Spleen (tissue), 7 donors: ENCODE data around the gene C12orf42.

Source experiments
- POLR2A ChIP-seq, 3 donors: fragments of 450-650 bp; IDR thresholded peaks; one replicate each; pipeline ENCODE4 v1.5.1; 2017; ENCODE audit warnings: antibody characterized with exemption in 3 of 3, mild to moderate bottlenecking in 1 of 3
- POLR2AphosphoS5 ChIP-seq, 3 donors: sonication (generic); formaldehyde crosslinking; IDR thresholded peaks; one replicate each; pipeline ENCODE4 v1.5.1; 2017; ENCODE audit warnings: antibody characterized with exemption in 3 of 3
- TF ChIP-seq, protein P1 (sequence below), 11 experiments: fragments of 200-600 bp in 7 of 11; fragments of 450-650 bp in 4 of 11; sonication (generic) in 4 of 11; IDR thresholded peaks in 8 of 11; conservative IDR thresholded peaks in 3 of 11; 1 replicate in 7 of 11; 2 replicates in 4 of 11; pipeline versions ENCODE4 v1.4.0 to v1.8.0; 2016 to 2021; ENCODE audit warnings: antibody characterized with exemption in 11 of 11, inconsistent platforms in 4 of 11, mild to moderate bottlenecking in 1 of 11
- donor health status: DM: no; HTN: no; CAD: no; lungs with moderate emphysema.
- donor health status: DM: no; HTN: no; CAD: no.
- donor health status: DM: no; HTN: no; CAD: no.

DNA sequence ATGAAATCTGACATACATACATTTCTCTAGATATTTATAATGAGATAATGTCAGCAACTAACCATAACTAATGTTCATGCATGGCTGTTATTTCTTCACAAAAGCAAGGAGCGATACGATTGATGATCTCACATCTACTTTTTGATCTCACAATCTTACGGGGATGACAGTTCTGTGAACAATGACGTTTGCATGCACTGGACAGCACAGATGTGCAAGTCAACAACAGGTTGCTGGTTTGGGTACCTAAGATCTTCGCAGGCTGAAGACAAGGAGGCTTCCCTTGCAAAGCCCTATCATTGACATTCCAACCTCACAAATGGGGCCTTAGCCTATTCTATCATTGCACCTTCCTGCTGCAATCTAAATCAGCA, 53.6 kb downstream of the C12orf42 start:
- TF ChIP-seq, protein P1, sequence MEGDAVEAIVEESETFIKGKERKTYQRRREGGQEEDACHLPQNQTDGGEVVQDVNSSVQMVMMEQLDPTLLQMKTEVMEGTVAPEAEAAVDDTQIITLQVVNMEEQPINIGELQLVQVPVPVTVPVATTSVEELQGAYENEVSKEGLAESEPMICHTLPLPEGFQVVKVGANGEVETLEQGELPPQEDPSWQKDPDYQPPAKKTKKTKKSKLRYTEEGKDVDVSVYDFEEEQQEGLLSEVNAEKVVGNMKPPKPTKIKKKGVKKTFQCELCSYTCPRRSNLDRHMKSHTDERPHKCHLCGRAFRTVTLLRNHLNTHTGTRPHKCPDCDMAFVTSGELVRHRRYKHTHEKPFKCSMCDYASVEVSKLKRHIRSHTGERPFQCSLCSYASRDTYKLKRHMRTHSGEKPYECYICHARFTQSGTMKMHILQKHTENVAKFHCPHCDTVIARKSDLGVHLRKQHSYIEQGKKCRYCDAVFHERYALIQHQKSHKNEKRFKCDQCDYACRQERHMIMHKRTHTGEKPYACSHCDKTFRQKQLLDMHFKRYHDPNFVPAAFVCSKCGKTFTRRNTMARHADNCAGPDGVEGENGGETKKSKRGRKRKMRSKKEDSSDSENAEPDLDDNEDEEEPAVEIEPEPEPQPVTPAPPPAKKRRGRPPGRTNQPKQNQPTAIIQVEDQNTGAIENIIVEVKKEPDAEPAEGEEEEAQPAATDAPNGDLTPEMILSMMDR (IDR thresholded peaks at IDR 0.05 in 8 of 11, conservative IDR thresholded peaks at IDR 0.05 in 3 of 11), result no peak
- TF ChIP-seq POLR2A (IDR thresholded peaks at IDR 0.05), result no peak
- TF ChIP-seq POLR2AphosphoS5 (IDR thresholded peaks at IDR 0.05), result no peak
